Smooth muscle cell (in vitro differentiated cells): ENCODE data around the gene SLC5A4. TPM values are rescaled to one million over a fixed set of nuclear protein-coding genes. Genes with fewer than 3 reads are reported as not detected.

Source experiments
- DNase-seq: peaks from one replicate; lab custom pipeline; 2025; ENCODE audit not compliant: unreplicated experiment; lab: John Stamatoyannopoulos, UW
- H2AFZ ChIP-seq: fragments of 200-600 bp; sonication (generic); 2 replicates; pipeline ENCODE4 v1.6.0; 2016; ENCODE audit warnings: antibody characterized with exemption, low read depth, mild to moderate bottlenecking
- H3F3A ChIP-seq: fragments of 200-600 bp; sonication (generic); 2 replicates; pipeline ENCODE4 v1.6.0; 2017; ENCODE audit warnings: antibody characterized with exemption, low read depth
- H3K27ac ChIP-seq: fragments of 200-600 bp; sonication (generic); 2 replicates; pipeline ENCODE4 v1.5.1; 2016; ENCODE audit warnings: low read depth, mild to moderate bottlenecking
- H3K27me3 ChIP-seq: fragments of 200-600 bp; sonication (generic); 2 replicates; pipeline ENCODE4 v1.6.1; 2016; ENCODE audit warnings: low read depth, mild to moderate bottlenecking
- H3K36me3 ChIP-seq: fragments of 200-600 bp; sonication (generic); 2 replicates; pipeline ENCODE4 v1.5.1; 2016; ENCODE audit warnings: low read depth
- H3K4me1 ChIP-seq: fragments of 200-600 bp; sonication (generic); 2 replicates; pipeline ENCODE4 v1.5.1; 2016; ENCODE audit warnings: low read depth
- H3K4me2 ChIP-seq: fragments of 200-600 bp; sonication (generic); 2 replicates; pipeline ENCODE4 v1.6.0; 2016; ENCODE audit warnings: mild to moderate bottlenecking
- H3K4me3 ChIP-seq: fragments of 200-600 bp; sonication (generic); 2 replicates; pipeline ENCODE4 v1.5.1; 2016; ENCODE audit warnings: mild to moderate bottlenecking
- H3K79me2 ChIP-seq: fragments of 200-600 bp; sonication (generic); 2 replicates; pipeline ENCODE4 v1.6.0; 2016; ENCODE audit warnings: low read depth, mild to moderate bottlenecking
- H3K9ac ChIP-seq: fragments of 200-600 bp; sonication (generic); 2 replicates; pipeline ENCODE4 v1.6.0; 2016; ENCODE audit warnings: low read depth
- H3K9me3 ChIP-seq: fragments of 200-600 bp; sonication (generic); replicated peaks from 2 replicates; pipeline ENCODE4 v1.5.1; 2016; ENCODE audit warnings: low read depth
- H4K20me1 ChIP-seq: fragments of 200-600 bp; sonication (generic); 2 replicates; pipeline ENCODE4 v1.6.0; 2016; ENCODE audit warnings: low read depth
- CTCF ChIP-seq: fragments of 200-600 bp; sonication (generic); IDR thresholded peaks from 2 replicates; pipeline ENCODE4 v1.5.1; 2017; ENCODE audit warnings: borderline replicate concordance, mild to moderate bottlenecking, antibody characterized with exemption; ENCODE audit not compliant: insufficient read depth, poor library complexity, severe bottlenecking
- WGBS: methylation state at CpG from one replicate; pipeline ENCODE4 v1.1.7; 2016; ENCODE audit warnings: low lambda C conversion rate; 5-methylcytosine and 5-hydroxymethylcytosine counted together
- polyA plus RNA-seq: library from polyadenylated mRNA; unstranded; fragments of >200 nt; fragmentation: Nextera tagmentation; extraction: Ambion mirVana; gene quantifications from 2 replicates; pipeline ENCODE4 v1.2.1, GENCODE V29; 2016
- small RNA-seq: library from RNA; depleted of rRNA; stranded (forward); fragments of <200 nt; gene quantifications from one replicate; pipeline ENCODE3, GENCODE V24; 2014
- total RNA-seq: library from RNA; depleted of rRNA; stranded (reverse); fragments of >200 nt; gene quantifications from 2 replicates; pipeline ENCODE4 v1.2.3, GENCODE V29; 2014

SLC5A4 gene
- total and polyA plus RNA-seq, 2 experiments from 2014 or later: not detected

GRCh38 chr22:32175683-32176644, 79.2 kb downstream of the SLC5A4 start:
- Histone ChIP-seq H3K36me3 (no peaks in the 10 kb centered on the region), H2AFZ (no peak overlapping the region), H3K27me3 (peaks cover 72% of the 10 kb centered on the region), H4K20me1 (no peaks in the 10 kb centered on the region), H3K4me3 (no peak overlapping the region), H3K4me1 (no peaks in the 10 kb centered on the region), H3K9me3 (no peaks in the 10 kb centered on the region), H3K79me2 (no peaks in the 10 kb centered on the region), H3K9ac (no peak overlapping the region), H3F3A (no peaks in the 10 kb centered on the region), H3K27ac (no peak overlapping the region), H3K4me2 (peak overlapping the region; percentile 22)
- DNase-seq: no peak
- TF ChIP-seq CTCF: no peak
- WGBS: 9% methylated on average over 65 of the region's 73 CpGs

DNA sequence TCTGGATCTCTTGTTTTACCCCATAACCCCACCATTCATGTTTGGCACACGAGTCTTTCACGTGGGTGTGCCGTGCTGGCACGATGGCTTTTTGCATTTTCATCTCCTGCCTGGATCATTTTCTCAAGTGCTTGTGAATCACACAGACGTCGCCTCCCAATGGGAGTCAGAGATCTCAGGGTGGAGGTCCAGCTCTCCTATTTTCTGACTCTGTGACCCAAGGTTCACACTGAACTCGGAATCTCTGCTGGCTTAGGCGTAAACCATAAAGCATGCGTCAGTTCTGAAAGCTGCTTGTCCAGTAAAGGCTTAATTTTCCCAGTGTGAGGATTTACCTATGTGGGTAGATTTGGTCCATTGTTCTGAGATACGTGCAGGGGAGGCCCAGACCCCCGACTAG, 80.0 kb downstream of the SLC5A4 start:
- no peak for TF ChIP-seq CTCF
- H3K4me2 ChIP-seq: no peak overlapping the region
- no peaks in the 10 kb centered on the region for H3K9me3 ChIP-seq
- H3K27me3 ChIP-seq: peaks cover 64% of the 10 kb centered on the region
- H3K9ac ChIP-seq: no peak overlapping the region
- H3K4me1 ChIP-seq: no peaks in the 10 kb centered on the region
- no peak for DNase-seq
- H3K36me3 ChIP-seq: no peaks in the 10 kb centered on the region
- H3K27ac ChIP-seq: no peak overlapping the region
- no peaks in the 10 kb centered on the region for H4K20me1 ChIP-seq
- no peak overlapping the region for H2AFZ ChIP-seq
- no peaks in the 10 kb centered on the region for H3K79me2 ChIP-seq
- WGBS: 91% methylated on average over 11 of the region's 11 CpGs
- no peak overlapping the region for H3K4me3 ChIP-seq
- no peaks in the 10 kb centered on the region for H3F3A ChIP-seq

Small RNA genes within 50 kb of the gene (small RNA-seq; reads per million reads assigned to genes)
- gene RF02171: not detected

Other genes with a start within 250 kb of the SLC5A4 start
- gene SLC5A1, start 212.1 kb downstream of the SLC5A4 start, total RNA-seq: 0.67 TPM in 1 of 2 replicates, not detected in the other
- not detected in 2 replicates for gene SLC5A1, start 212.1 kb downstream of the SLC5A4 start, polyA plus RNA-seq
- not detected in 2 replicates for gene C22orf42, start 96.0 kb downstream of the SLC5A4 start, total RNA-seq
- not detected in 2 replicates for gene C22orf42, start 96.0 kb downstream of the SLC5A4 start, polyA plus RNA-seq
- gene RFPL2, start 50.3 kb downstream of the SLC5A4 start, total RNA-seq: not detected in 2 replicates
- gene RFPL2, start 50.3 kb downstream of the SLC5A4 start, polyA plus RNA-seq: not detected in 2 replicates
- gene RFPL3, start 102.5 kb upstream of the SLC5A4 start, total RNA-seq: not detected in 2 replicates
- 0.26 TPM in 1 of 2 replicates, not detected in the other for gene RFPL3, start 102.5 kb upstream of the SLC5A4 start, polyA plus RNA-seq
- 120 and 175 TPM in 2 replicates for gene RTCB, start 156.9 kb upstream of the SLC5A4 start, total RNA-seq
- gene RTCB, start 156.9 kb upstream of the SLC5A4 start, polyA plus RNA-seq: 105 and 106 TPM in 2 replicates
- gene BPIFC, start 209.1 kb upstream of the SLC5A4 start, total RNA-seq: 1.5 and 8.3 TPM in 2 replicates
- not detected in 2 replicates for gene BPIFC, start 209.1 kb upstream of the SLC5A4 start, polyA plus RNA-seq
- gene FBXO7, start 219.5 kb upstream of the SLC5A4 start, total RNA-seq: 126 and 138 TPM in 2 replicates
- 141 and 149 TPM in 2 replicates for gene FBXO7, start 219.5 kb upstream of the SLC5A4 start, polyA plus RNA-seq